ENCODE data around the gene TSR3.

The TSR3 gene

GRCh38 chr16:1377406-1378010 lies 25.8 kb upstream of the TSR3 start:
- DNase-seq = no peak

GRCh38 chr16:1375741-1376410 lies 24.2 kb upstream of the TSR3 start:
- DNase-seq = no peak

DNA sequence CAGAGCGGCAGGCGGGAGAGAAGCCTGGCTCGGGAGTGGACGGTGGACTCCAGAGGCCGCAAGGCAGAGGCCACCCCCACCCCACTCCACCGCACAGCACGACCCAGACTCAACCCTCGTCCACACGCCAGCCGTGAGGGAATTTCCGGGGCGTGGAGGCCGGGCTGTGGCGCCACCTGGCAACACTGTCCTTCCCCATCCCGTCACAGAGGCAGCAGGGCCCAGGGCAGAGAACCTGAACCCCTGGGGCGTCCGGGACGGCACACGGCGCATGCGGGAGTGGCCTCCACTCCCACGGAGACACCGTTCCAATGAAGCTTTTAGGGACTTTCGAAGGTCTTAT lies 23.6 kb upstream of the TSR3 start:
- no peak for DNase-seq

GRCh38 chr16:1374418-1375297 lies 23.0 kb upstream of the TSR3 start:
- DNase-seq = no peak

GRCh38 chr16:1372292-1372950 lies 20.7 kb upstream of the TSR3 start:
- DNase-seq = no peak

DNA sequence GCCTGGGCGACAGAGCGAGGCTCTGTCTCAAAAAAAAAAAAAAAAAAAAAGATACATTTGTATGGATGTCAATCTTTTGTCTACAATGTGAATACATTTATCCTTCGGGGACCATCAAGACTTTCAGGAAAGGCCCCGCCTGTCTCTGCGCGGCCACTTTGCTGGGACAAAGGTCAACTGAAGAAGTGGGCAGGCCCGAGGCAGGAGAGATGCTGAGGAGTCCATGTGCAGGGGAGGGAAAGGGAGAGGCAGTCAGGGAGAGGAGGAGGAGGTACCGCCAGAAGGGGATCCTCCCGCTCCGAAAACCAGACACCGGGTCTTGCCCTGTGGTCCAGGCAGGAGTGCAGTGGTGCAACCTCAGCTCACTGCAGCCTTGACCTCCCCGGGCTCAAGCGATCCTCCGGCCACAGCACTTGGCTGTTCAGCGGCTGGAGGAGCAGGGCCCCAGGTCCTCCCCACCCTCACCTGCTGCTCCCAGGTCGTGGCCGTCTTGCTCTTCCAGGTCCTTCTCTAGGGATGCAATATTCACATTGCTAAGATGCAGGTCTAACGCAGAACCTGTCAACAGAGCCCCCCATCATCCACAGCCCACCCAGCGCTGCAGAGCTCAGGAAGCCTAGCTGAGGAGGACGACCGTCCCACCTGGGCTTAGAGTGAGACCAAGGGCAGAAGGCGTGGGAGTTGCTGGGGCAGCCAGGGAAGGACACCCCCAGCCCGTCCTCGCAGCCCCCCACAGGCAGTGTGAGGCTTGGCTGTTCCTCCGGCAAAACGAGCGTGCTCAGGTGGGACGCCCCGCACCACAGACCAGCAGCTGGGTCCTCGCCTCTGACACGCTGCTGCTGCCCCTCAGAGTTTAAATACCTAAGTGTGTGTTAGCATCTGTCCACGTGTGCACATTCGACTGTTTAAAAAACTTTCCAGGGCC lies 19.6 kb upstream of the TSR3 start:
- DNase-seq = no peak

DNA sequence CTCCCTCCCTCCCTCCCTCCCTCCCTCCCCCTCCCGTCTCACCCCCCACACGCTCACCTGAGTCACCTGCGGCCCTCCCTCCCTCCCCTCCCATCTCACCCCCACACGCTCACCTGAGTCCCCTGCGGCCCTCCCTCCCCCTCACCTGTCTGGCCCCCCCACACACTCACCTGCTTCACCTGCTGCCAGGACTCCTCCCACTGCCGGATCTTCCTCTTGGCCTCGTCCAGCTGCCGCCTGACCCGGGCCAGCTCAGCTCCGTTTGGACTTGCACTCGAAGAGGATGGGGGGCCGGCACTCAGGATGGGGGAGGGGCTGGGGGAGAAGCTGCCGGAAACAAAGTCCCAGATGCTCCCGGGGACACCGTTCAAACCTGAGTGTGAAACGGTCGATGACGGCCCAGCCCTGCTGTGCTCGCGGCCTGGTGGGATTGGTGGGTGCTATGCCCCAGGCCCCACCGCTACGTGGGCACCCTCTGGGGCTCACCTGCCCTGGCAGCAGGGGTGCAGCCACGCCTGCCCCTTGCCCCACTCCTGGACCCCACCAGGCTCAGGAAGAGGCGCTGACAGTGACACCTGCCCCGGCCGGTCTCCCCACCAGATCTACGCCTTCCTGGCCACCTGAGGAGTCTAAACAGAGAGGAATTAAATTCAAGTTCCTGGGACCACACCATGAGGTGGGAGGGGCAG lies 16.0 kb upstream of the TSR3 start:
- DNase-seq = no peak

DNA sequence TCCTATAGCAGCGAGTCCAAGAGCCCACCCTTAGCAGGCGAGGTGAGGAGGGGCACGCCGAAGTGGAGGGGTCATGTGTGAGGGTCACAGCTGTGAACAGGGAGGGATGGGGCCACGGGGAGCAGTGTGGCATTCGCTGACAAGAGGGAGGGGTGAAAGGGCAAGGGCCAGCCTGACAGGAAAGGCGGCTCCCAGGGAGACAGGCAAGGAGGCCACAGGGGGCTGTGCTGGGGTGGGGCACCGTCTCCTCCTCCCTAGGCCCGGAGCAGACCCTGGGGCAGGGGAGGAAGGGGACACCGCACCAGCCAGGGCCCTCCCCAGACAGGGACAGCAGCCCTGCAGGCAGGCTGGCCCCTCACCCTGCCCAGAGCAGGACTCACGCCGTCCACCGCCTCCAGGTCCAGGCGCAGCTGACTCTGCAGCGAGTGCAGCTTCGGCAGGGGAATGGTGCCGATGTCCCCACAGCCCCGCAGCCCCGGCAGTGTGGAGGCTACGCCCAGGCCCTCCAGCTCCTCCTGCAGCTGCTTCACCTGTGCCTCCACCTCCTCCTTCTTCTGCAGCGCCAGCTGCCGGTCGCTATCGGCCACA lies 15.1 kb upstream of the TSR3 start:
- DNase-seq = no peak

GRCh38 chr16:1366060-1366711 lies 14.5 kb upstream of the TSR3 start:
- no peak for DNase-seq

- DNase-seq = no peak
These were observed 12.8 kb upstream of the TSR3 start for GRCh38 chr16:1364510-1364909.

DNA sequence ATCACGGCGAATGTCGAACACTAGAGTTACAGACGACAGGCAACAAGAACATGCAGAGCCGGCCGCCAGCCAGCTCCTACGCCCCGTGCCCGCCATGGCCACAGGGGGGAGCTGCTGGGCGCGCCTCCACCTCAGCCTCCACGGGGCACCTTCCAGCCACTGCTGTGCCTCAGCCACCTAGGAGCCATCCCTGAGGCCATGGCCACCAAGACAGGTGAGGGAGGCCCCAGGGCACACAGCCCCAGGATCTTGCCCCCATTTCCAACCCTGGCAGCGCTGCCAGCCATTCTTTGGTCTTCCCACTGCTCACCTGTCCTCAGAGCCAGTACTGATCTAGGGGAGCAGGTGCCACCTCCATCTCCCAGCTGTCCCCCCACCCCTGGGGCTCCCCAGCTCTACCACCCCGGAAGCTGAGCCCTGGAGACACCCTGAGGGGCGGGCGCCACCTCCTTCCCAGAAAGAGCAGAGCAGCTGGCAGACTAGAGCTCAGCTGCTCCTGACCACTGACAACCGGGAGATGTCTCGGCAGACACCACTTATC lies 11.9 kb upstream of the TSR3 start:
- DNase-seq = no peak

GRCh38 chr16:1362807-1363206 lies 11.1 kb upstream of the TSR3 start:
- no peak for DNase-seq

GRCh38 chr16:1361685-1362360 lies 10.1 kb upstream of the TSR3 start:
- no peak for DNase-seq

DNA sequence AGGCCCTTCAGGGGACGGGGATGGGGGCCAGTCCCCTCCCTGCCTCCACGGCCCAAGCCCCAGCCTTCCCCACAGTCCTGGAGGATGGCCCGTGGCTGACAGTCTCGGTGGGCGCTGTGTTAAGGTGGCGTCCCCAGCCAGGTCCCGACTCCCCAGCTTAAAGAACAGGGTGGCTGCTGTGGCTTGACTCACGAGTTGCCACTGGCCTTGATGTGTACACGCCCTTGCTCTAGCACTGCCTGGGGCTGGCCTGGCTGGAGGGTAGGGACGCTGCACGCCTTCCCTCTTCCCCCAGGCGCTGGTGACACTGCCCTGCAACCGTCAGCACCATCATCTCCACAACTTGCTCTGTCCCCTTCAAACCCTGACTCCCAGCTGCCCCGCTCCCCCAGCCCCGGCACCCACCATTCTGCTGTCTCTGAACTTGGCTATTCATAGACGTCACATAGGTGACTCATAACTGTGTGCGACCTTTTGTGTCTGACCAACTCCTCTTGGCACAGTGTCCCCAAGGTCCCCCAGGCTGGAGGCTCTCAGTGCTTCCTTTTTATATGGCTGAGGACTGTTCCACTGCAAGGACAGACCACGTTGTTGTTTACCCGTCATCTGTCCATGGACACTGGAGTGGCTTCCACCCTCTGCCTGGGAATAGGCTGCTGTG lies 6.4 kb upstream of the TSR3 start:
- DNase-seq = no peak

GRCh38 chr16:1356061-1356900 lies 4.6 kb upstream of the TSR3 start:
- DNase-seq = no peak

- no peak for DNase-seq
These were observed 3.9 kb upstream of the TSR3 start for GRCh38 chr16:1355591-1355990.

- no peak for DNase-seq
These were observed 3.3 kb upstream of the TSR3 start for GRCh38 chr16:1354815-1355540.

DNA sequence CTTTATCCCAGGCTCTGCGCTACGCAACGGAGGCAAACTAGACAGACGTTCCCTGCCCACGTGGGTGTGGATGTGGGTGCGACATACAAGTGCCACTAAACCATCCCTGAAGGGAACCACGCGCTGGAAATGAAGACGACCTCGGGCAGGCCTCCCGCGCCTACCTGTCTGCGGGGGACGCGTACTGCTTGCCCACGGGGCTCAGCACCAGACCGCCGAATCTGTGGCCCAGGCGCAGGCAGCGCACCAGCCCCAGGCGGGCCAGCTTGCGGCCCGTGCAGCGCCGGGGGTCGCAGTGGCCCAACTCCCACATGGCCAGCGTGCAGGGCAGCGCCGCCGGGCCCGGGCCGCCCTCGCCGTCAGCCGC lies 480 bp downstream of the TSR3 start:
- DNase-seq = no peak
